Measurements from ENCODE around the gene SRRT.
"Not testable (repeated sequence)": the region's sequence is repeated elsewhere in the genome, so short reads cannot be mapped to it uniquely, and the experiment has no call there.

Gene SRRT

GRCh38 chr7:100936167-100936566, 61.3 kb downstream of the SRRT start:
- DNase-seq: not testable (repeated sequence)

All from right kidney (tissue), 1 donor.